ENCODE data around the gene LARP4B.

The LARP4B gene

GRCh38 chr10:962342-962741, 30.8 kb upstream of the LARP4B start:
- POLR2A ChIA-PET, result no interaction called here
- DNase-seq (ENCODE audit: extremely low spot score), result no peak
- no peak for TF ChIP-seq CTCF (IDR thresholded peaks at IDR 0.05; ENCODE audit: control extremely low read depth, extremely low read depth, low read depth, missing control alignments)
- CTCF ChIA-PET, result interaction anchor here (0.8 to 1.3 kb wide), 2 partner anchors 9 to 24 kb away, joined by 3 read pairs; no protein-coding TSS in a partner anchor

GRCh38 chr10:958856-959255, 27.4 kb upstream of the LARP4B start:
- POLR2A ChIA-PET, result no interaction called here
- CTCF ChIA-PET, result interaction anchor here (3.7 kb wide), 1 partner anchor 15 kb away, joined by 11 read pairs; no protein-coding TSS in a partner anchor
- TF ChIP-seq CTCF (IDR thresholded peaks at IDR 0.05; ENCODE audit: control extremely low read depth, extremely low read depth, low read depth, missing control alignments), result no peak
- DNase-seq (ENCODE audit: extremely low spot score), result no peak

- POLR2A ChIA-PET, result no interaction called here
- CTCF ChIA-PET, result interaction anchor here (1.5 to 3.7 kb wide), 3 partner anchors 8 to 22 kb away, joined by 3 to 11 read pairs (median 5); no protein-coding TSS in a partner anchor
- DNase-seq (ENCODE audit: extremely low spot score), result no peak
- no peak for TF ChIP-seq CTCF (IDR thresholded peaks at IDR 0.05; ENCODE audit: control extremely low read depth, extremely low read depth, low read depth, missing control alignments)
Observed at GRCh38 chr10:958106-958505, 26.6 kb upstream of the LARP4B start.

GRCh38 chr10:955820-956217, 24.3 kb upstream of the LARP4B start:
- TF ChIP-seq CTCF (IDR thresholded peaks at IDR 0.05; ENCODE audit: control extremely low read depth, extremely low read depth, low read depth, missing control alignments), result no peak
- ChIA-PET CTCF (interaction anchor here (1.4 to 3.7 kb wide), 2 partner anchors 12 to 18 kb away, joined by 3 to 11 read pairs; no protein-coding TSS in a partner anchor), POLR2A (no interaction called here)
- DNase-seq (ENCODE audit: extremely low spot score), result no peak

GRCh38 chr10:955127-955819, 23.8 kb upstream of the LARP4B start:
- ChIA-PET CTCF (interaction anchor here (3.7 kb wide), 1 partner anchor 12 kb away, joined by 11 read pairs; no protein-coding TSS in a partner anchor), POLR2A (no interaction called here)
- no peak for DNase-seq (ENCODE audit: extremely low spot score)
- TF ChIP-seq CTCF (IDR thresholded peaks at IDR 0.05; ENCODE audit: control extremely low read depth, extremely low read depth, low read depth, missing control alignments), result no peak

- ChIA-PET POLR2A (no interaction called here), CTCF (interaction anchor here (1.0 kb wide), 1 partner anchor 15 kb away, joined by 3 read pairs; no protein-coding TSS in a partner anchor)
- no peak for DNase-seq (ENCODE audit: extremely low spot score)
- TF ChIP-seq CTCF (IDR thresholded peaks at IDR 0.05; ENCODE audit: control extremely low read depth, extremely low read depth, low read depth, missing control alignments), result no peak
Observed at GRCh38 chr10:954396-954795, 22.9 kb upstream of the LARP4B start.
